Retinal pigment epithelial cell (primary cell): Measurements from ENCODE around the gene PDE4B.

Source experiments
- DNase-seq: peaks from one replicate; pipeline ENCODE4 v3.0.0-alpha.2; 2010; ENCODE audit warnings: low read depth
- H3K4me3 ChIP-seq: 2 replicates; pipeline ENCODE4 v1.5.1; 2011; ENCODE audit warnings: mild to moderate bottlenecking, low read length, control low read depth, moderate library complexity
- CTCF ChIP-seq: conservative IDR thresholded peaks from 2 replicates; pipeline ENCODE4 v1.5.1; 2011; ENCODE audit warnings: low read depth, low read length, control low read depth, inconsistent platforms

Gene PDE4B

GRCh38 chr1:66292305-66292704, 499.6 kb downstream of the PDE4B start:
- no peak overlapping the region for H3K4me3 ChIP-seq
- no peak for TF ChIP-seq CTCF
- DNase-seq: no peak

DNA sequence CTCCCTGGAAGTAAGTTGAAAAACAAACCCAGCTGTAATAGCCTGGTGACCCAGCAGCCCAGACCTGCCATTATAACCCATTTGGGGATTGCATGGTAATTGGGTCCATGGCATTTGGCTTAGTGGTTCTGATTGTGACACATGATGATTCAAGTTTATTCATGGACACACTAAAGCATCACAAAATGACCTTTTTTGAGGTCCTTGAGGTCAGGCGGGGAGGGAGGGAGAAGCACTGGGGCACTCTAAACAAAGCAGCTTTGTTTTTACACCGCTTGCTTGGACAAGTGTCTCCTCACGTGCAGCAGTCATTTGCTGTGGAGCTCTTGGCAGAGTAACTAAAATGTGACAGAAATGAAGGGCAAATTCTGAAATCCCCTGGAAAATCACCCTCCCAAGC, 500.2 kb downstream of the PDE4B start:
- TF ChIP-seq CTCF: no peak
- no peak overlapping the region for H3K4me3 ChIP-seq
- DNase-seq: no peak

DNA sequence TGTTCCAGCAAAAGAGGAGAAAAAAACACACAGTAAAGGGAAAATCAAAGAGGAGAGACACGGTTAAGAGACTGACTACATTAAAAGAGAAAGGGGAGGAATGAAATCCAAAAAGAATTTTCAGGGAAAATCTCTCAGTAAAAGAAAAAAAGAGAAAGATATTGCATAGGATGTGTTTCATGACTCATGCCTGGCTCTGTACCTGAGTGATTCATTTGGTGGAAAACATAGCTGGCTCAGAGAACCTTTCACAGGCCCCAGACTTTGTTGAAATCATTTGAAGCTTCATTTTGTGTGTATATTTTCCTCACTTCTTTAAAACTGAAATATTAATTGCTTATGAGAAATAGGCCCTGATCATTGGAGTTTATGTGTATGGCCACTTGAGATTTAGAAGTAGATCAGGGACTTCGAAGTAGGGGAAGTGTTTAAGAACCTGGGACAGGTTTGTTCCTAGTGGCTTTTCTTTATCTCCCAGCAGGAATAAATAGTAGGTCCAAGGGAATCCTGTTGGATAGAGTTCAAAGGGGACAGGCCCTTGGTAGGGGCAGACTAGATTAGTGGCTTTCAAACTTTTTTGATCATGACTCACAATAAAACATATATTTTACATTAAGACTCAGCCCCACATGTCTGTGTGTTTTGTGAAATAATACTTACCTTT, 502.1 kb downstream of the PDE4B start:
- H3K4me3 ChIP-seq: no peak overlapping the region
- no peak for TF ChIP-seq CTCF
- no peak for DNase-seq

GRCh38 chr1:66295803-66296202, 503.1 kb downstream of the PDE4B start:
- no peak for TF ChIP-seq CTCF
- no peak overlapping the region for H3K4me3 ChIP-seq
- no peak for DNase-seq

- no peak overlapping the region for H3K4me3 ChIP-seq
- no peak for TF ChIP-seq CTCF
- no peak for DNase-seq
Observed at GRCh38 chr1:66296370-66296769, 503.7 kb downstream of the PDE4B start.

GRCh38 chr1:66296951-66297350, 504.3 kb downstream of the PDE4B start:
- H3K4me3 ChIP-seq: no peak overlapping the region
- no peak for TF ChIP-seq CTCF
- no peak for DNase-seq

DNA sequence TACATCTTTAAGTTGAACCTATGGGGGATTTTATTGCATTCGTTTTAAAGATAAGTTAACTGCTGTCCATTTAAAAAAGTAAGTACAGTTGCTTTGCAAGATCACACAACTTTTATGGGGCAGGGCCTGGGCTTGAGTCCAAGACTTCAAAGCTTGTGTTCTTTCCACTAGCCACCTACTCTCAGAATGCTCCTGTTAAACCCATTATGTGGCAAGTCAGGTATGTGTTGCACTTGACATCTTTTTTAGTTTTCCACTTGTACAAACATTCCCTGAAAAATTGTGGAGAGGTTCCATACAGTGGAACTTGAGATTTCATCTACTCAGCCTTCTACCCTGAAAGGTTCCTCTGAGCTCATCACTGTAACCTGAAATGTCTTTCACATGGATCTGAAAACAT, 505.8 kb downstream of the PDE4B start:
- no peak for DNase-seq
- no peak overlapping the region for H3K4me3 ChIP-seq
- no peak for TF ChIP-seq CTCF
